Endothelial cell of umbilical vein (primary cell): ENCODE data around the gene CXADR. TPM values are rescaled to one million over a fixed set of nuclear protein-coding genes. Genes with fewer than 3 reads are reported as not detected.
"Not testable (repeated sequence)": the region's sequence is repeated elsewhere in the genome, so short reads cannot be mapped to it uniquely, and the experiment has no call there.

Experiments
- BruUV-seq: library from RNA; stranded (reverse); fragments of 400-500 nt; replicated peaks from 2 replicates; lab custom pipeline; 2021; lab: Mats Ljungman, UMichigan
- CTCF ChIA-PET: fragments of 300-600, 350-600 bp; sonication (Branson Sonifier 250); formaldehyde crosslinking; loops from one replicate; lab custom pipeline; 2021; ENCODE audit warnings: antibody characterized with exemption, inconsistent platforms; lab: Charles Lee
- POLR2A ChIA-PET: fragments of 300-600, 350-600 bp; sonication (Branson Sonifier 250); formaldehyde crosslinking; loops from one replicate; lab custom pipeline; 2021; ENCODE audit warnings: antibody characterized with exemption, inconsistent platforms; lab: Charles Lee
- DNase-seq: peaks from one replicate; pipeline ENCODE4 v3.0.0-alpha.2; 2011; ENCODE audit warnings: low read depth, low spot score
- FAIRE-seq: peaks from 2 replicates; lab custom pipeline; 2011; peaks lifted over from hg19 to GRCh38; lab: Jason Lieb, UNC
- H2AFZ ChIP-seq: 2 replicates; pipeline ENCODE4 v1.6.0; 2012; ENCODE audit warnings: low read depth, low read length, control low read depth, inconsistent platforms
- H3K27ac ChIP-seq: 2 replicates; pipeline ENCODE4 v1.5.1; 2011; ENCODE audit warnings: low read depth, mild to moderate bottlenecking, control low read depth, low read length, moderate library complexity; ENCODE audit not compliant: insufficient read depth
- H3K27me3 ChIP-seq, 2 experiments: 2 replicates each; pipeline versions ENCODE4 v1.6.0 to v1.6.1; 2011; ENCODE audit warnings: low read length in 2 of 2, mixed read lengths in 1 of 2; ENCODE audit not compliant: control insufficient read depth in 2 of 2, insufficient read depth in 2 of 2
- H3K36me3 ChIP-seq, 2 experiments: 2 replicates in 1 of 2; 3 replicates in 1 of 2; pipeline ENCODE4 v1.5.1; 2011; ENCODE audit warnings: low read length in 2 of 2, mild to moderate bottlenecking in 1 of 2, moderate library complexity in 1 of 2; ENCODE audit not compliant: control insufficient read depth in 2 of 2, insufficient read depth in 2 of 2; ENCODE audit errors: extremely low read depth in 1 of 2
- H3K4me1 ChIP-seq: 3 replicates; pipeline ENCODE4 v1.5.1; 2011; ENCODE audit warnings: mild to moderate bottlenecking, low read length; ENCODE audit not compliant: control insufficient read depth, insufficient read depth; ENCODE audit errors: extremely low read depth
- H3K4me2 ChIP-seq: 2 replicates; pipeline ENCODE4 v1.6.1; 2011; ENCODE audit warnings: low read length, control low read depth, mixed read lengths; ENCODE audit not compliant: insufficient read depth
- H3K4me3 ChIP-seq, 3 experiments: fragments of 200-600 bp in 1 of 3; sonication (generic), shearing (Covaris generic) in 1 of 3; replicated peaks in 1 of 3; 2 replicates each; pipeline ENCODE4 v1.5.1; 2011 to 2016; ENCODE audit warnings: control low read depth in 3 of 3, low read length in 3 of 3, mild to moderate bottlenecking in 2 of 3, inconsistent platforms in 1 of 3, low read depth in 1 of 3, moderate library complexity in 1 of 3; ENCODE audit not compliant: insufficient read depth in 1 of 3
- H3K79me2 ChIP-seq: 2 replicates; pipeline ENCODE4 v1.6.0; 2012; ENCODE audit warnings: low read length, inconsistent platforms; ENCODE audit not compliant: control insufficient read depth, insufficient read depth
- H3K9ac ChIP-seq: replicated peaks from 2 replicates; pipeline ENCODE3; 2011; ENCODE audit warnings: low read length, control low read depth; ENCODE audit not compliant: insufficient read depth; ENCODE audit errors: extremely low read depth
- H3K9me1 ChIP-seq: replicated peaks from 3 replicates; pipeline ENCODE4 v1.6.0; 2011; ENCODE audit warnings: mild to moderate bottlenecking, low read length; ENCODE audit not compliant: control insufficient read depth, insufficient read depth; ENCODE audit errors: extremely low read depth
- H3K9me3 ChIP-seq: replicated peaks from 2 replicates; pipeline ENCODE4 v1.5.1; 2012; ENCODE audit warnings: low read length, inconsistent platforms; ENCODE audit not compliant: control insufficient read depth, insufficient read depth
- H4K20me1 ChIP-seq: replicated peaks from 2 replicates; pipeline ENCODE3; 2011; ENCODE audit warnings: mild to moderate bottlenecking, low read length; ENCODE audit not compliant: control insufficient read depth, insufficient read depth; ENCODE audit errors: extremely low read depth
- EZH2 ChIP-seq: IDR thresholded peaks from 2 replicates; pipeline ENCODE4 v1.6.1; 2012; ENCODE audit warnings: borderline replicate concordance, low read depth, mild to moderate bottlenecking, moderate library complexity, low read length, inconsistent platforms; ENCODE audit not compliant: severe bottlenecking
- FOS ChIP-seq: IDR thresholded peaks from 2 replicates; pipeline ENCODE4 v1.6.1; 2011; ENCODE audit warnings: mild to moderate bottlenecking, low read length, moderate library complexity, borderline replicate concordance; ENCODE audit not compliant: insufficient read depth
- GATA2 ChIP-seq: IDR thresholded peaks from 2 replicates; pipeline ENCODE4 v1.7.0; 2011; ENCODE audit warnings: low read depth, mild to moderate bottlenecking, moderate library complexity, mixed read lengths, low read length; ENCODE audit not compliant: insufficient read length, insufficient read depth
- JUN ChIP-seq: IDR thresholded peaks from 2 replicates; pipeline ENCODE4 v1.6.1; 2011; ENCODE audit warnings: borderline replicate concordance, low read depth; ENCODE audit not compliant: insufficient read length, insufficient read depth
- MYC ChIP-seq: IDR thresholded peaks from one replicate; pipeline ENCODE4 v1.6.1; 2011; ENCODE audit warnings: mild to moderate bottlenecking, low read depth, low read length
- POLR2A ChIP-seq: IDR thresholded peaks from 2 replicates; pipeline ENCODE4 v1.6.1; 2012; ENCODE audit warnings: low read depth, mild to moderate bottlenecking, control low read depth, low read length
- POLR2AphosphoS5 ChIP-seq: IDR thresholded peaks from 2 replicates; pipeline ENCODE4 v1.6.1; 2012; ENCODE audit warnings: low read depth, mild to moderate bottlenecking, control low read depth, low read length, moderate library complexity; ENCODE audit not compliant: insufficient read depth
- dilution Hi-C: fragments of 300-500 bp; cut with MboI; formaldehyde crosslinking; loops from one replicate; pipeline ENCODE4 v1.15.0; 2019; ENCODE audit warnings: low sequenced_read_pairs; ENCODE audit not compliant: extremely low pct_ligation_motif_present
- intact Hi-C: fragments of 100-400 bp; cut with micrococcal nuclease; formaldehyde crosslinking; loops from one replicate; pipeline ENCODE4 v1.10.0; 2022
- polyA plus RNA-seq, 4 experiments: library from polyadenylated mRNA; depleted of rRNA in 3 of 4; stranded (reverse) in 3 of 4; unstranded in 1 of 4; fragments of >200 nt; gene quantifications; 2 replicates each; pipeline versions ENCODE4 v1.2.1 to v1.2.3, GENCODE V29; 2011 to 2012; ENCODE audit warnings: missing spikeins in 1 of 4
- total RNA-seq: library from RNA; stranded (reverse); gene quantifications from 2 replicates; pipeline ENCODE4 v1.2.3, GENCODE V29; 2021
- TF ChIP-seq, protein P1 (sequence below), 2 donors: IDR thresholded peaks; 1 replicate in 1 of 2; 2 replicates in 1 of 2; pipeline ENCODE4 v1.5.1; 2011; ENCODE audit warnings: low read length in 2 of 2, mild to moderate bottlenecking in 2 of 2, moderate library complexity in 2 of 2, control low read depth in 1 of 2, inconsistent platforms in 1 of 2, low read depth in 1 of 2; ENCODE audit not compliant: insufficient read depth in 1 of 2; ENCODE audit errors: extremely low read depth in 1 of 2
- TF ChIP-seq, protein P2 (sequence below): IDR thresholded peaks from 2 replicates; pipeline ENCODE4 v1.6.1; 2011; ENCODE audit not compliant: insufficient read depth, insufficient read length

CXADR gene
- total and polyA plus RNA-seq, 2 donors (not counting 3 experiments of a cell fraction or from before 2014, with no cell fraction given): 3.2 to 12.2 TPM

DNA sequence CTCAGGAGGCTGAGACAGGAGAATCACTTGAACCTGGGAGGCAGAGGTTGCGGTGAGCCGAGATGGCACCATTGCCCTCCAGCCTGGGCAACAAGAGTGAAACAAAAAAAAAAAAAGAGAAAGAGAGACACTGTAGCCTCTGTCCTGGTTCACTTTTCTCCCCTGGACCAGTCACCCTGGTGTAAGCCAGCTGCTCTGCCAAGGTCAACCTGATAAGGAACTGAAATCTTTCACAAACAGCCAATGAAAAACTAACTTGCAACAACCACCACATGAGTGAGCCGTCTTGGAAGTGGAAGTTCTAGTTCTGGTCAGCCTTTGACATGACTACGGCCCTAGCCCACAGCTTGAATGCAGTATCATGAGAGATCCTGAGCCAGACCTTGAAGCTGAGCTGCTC lies 36.8 kb upstream of the CXADR start:
- Histone ChIP-seq H3K36me3 (no peaks in the 10 kb centered on the region), H4K20me1 (no peaks in the 10 kb centered on the region), H3K9me1 (no peaks in the 10 kb centered on the region), H3K9ac (no peak overlapping the region), H3K4me3 (no peak overlapping the region), H3K9me3 (no peaks in the 10 kb centered on the region), H3K27ac (no peak overlapping the region), H3K4me2 (no peak overlapping the region), H2AFZ (no peak overlapping the region), H3K79me2 (no peaks in the 10 kb centered on the region), H3K27me3 (no peaks in the 10 kb centered on the region), H3K4me1 (peaks cover 5% of the 10 kb centered on the region)
- BruUV-seq: no TSS peak
- CTCF ChIA-PET: interaction anchor here (1.2 to 1.5 kb wide), 2 partner anchors 24 to 89 kb away, joined by 4 to 7 read pairs; no protein-coding TSS in a partner anchor
- DNase-seq (no peak), FAIRE-seq (no peak)
- POLR2A ChIA-PET: no interaction called here
- dilution Hi-C loops (no loop called here), intact Hi-C loops (no loop called here)
- TF ChIP-seq, protein P1, sequence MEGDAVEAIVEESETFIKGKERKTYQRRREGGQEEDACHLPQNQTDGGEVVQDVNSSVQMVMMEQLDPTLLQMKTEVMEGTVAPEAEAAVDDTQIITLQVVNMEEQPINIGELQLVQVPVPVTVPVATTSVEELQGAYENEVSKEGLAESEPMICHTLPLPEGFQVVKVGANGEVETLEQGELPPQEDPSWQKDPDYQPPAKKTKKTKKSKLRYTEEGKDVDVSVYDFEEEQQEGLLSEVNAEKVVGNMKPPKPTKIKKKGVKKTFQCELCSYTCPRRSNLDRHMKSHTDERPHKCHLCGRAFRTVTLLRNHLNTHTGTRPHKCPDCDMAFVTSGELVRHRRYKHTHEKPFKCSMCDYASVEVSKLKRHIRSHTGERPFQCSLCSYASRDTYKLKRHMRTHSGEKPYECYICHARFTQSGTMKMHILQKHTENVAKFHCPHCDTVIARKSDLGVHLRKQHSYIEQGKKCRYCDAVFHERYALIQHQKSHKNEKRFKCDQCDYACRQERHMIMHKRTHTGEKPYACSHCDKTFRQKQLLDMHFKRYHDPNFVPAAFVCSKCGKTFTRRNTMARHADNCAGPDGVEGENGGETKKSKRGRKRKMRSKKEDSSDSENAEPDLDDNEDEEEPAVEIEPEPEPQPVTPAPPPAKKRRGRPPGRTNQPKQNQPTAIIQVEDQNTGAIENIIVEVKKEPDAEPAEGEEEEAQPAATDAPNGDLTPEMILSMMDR (IDR thresholded peaks at IDR 0.05; ENCODE audit: extremely low read depth in 1 of 2, insufficient read depth in 1 of 2, low read depth in 1 of 2, low read length in 2 of 2): no peak
- TF ChIP-seq JUN (no peak), FOS (no peak), POLR2A (no peak), EZH2 (no peak), POLR2AphosphoS5 (no peak), GATA2 (no peak), MYC (no peak)
- TF ChIP-seq, protein P2, sequence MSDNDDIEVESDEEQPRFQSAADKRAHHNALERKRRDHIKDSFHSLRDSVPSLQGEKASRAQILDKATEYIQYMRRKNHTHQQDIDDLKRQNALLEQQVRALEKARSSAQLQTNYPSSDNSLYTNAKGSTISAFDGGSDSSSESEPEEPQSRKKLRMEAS: no peak

DNA sequence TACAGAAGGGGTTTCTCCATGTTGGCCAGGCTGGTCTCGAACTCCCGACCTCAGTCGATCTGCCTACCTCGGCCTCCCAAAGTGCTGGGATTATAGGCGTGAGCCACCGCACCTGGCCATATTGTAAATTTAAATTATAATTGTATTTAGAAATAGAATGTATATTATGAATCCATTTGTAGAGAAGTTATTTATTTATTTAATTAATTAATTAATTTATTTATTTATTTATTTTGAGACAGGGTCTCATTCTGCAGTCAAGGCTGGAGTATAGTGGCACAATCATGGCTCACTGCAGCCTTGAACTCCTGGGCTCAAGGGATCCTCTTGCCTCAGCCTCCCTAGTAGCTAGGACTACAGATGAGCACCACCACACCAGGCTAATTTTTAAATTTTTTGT lies 34.7 kb upstream of the CXADR start:
- BruUV-seq, H3K79me2 ChIP-seq, H3K36me3 ChIP-seq, H3K27me3 ChIP-seq, dilution Hi-C loops, H3K9ac ChIP-seq, H2AFZ ChIP-seq, intact Hi-C loops, DNase-seq, POLR2A ChIA-PET, H4K20me1 ChIP-seq, H3K9me1 ChIP-seq, H3K9me3 ChIP-seq, H3K4me1 ChIP-seq, H3K4me3 ChIP-seq, FAIRE-seq, H3K4me2 ChIP-seq, H3K27ac ChIP-seq: not testable (repeated sequence)
- CTCF ChIA-PET: interaction anchor here (1.2 kb wide), 1 partner anchor 76 kb away, joined by 4 read pairs; no protein-coding TSS in a partner anchor
